Measurements from ENCODE around the gene TRIM16. TPM values are rescaled to one million over a fixed set of nuclear protein-coding genes. Genes with fewer than 3 reads are reported as not detected.
"Not testable (repeated sequence)": the region's sequence is repeated elsewhere in the genome, so short reads cannot be mapped to it uniquely, and the experiment has no call there.

TRIM16 gene
- polyA plus RNA-seq, 1 donor (not counting 4 experiments of a cell fraction or from before 2014, with no cell fraction given), result 62.3 TPM

DNA sequence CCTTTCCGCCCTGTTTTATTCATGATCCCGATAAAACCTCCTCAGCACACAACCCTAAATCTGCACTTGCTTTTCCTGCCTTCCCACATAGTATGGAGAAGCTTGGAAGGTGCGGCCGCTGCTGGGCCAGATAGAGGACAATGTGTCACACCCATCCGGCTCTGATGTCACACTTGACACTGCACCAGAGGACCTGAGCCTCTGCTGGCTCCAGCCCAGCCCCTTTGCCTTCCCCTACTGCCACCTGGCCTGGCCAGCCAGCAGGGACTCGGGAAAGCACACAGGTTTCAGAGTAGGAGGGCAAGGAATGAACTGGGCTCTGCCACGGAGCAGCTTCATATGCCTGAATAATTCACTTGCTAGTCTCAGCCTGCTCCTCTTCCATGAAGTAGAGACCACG, 62.0 kb downstream of the TRIM16 start:
- H3K4me2 ChIP-seq (ENCODE audit: control insufficient read depth, extremely low read depth, insufficient read depth, low read depth, low read length); H3K4me3 ChIP-seq (ENCODE audit: control insufficient read depth in 2 of 3, extremely low read depth in 1 of 3, insufficient read depth in 2 of 3, low read depth in 1 of 3, low read length in 3 of 3); H3K9me3 ChIP-seq (ENCODE audit: control insufficient read depth, low read depth, low read length); DNase-seq (ENCODE audit: low read depth, low spot score); H3K27ac ChIP-seq (ENCODE audit: control insufficient read depth, insufficient read depth, low read length); dilution Hi-C loops (cut with MboI; ENCODE audit: extremely low pct_ligation_motif_present, low sequenced_read_pairs); H3K9ac ChIP-seq (ENCODE audit: control insufficient read depth, extremely low read depth, insufficient read depth, low read length); H4K20me1 ChIP-seq (ENCODE audit: control insufficient read depth, extremely low read depth, insufficient read depth, low read length); H3K27me3 ChIP-seq (ENCODE audit: control insufficient read depth, extremely low read depth, insufficient read depth, low read length); H3K4me1 ChIP-seq (ENCODE audit: control insufficient read depth, extremely low read depth, insufficient read depth, low read length); FAIRE-seq; H3K9me1 ChIP-seq (ENCODE audit: control insufficient read depth, extremely low read depth, insufficient read depth, low read length); H3K79me2 ChIP-seq (ENCODE audit: control insufficient read depth, insufficient read depth, low read length); H3K36me3 ChIP-seq (ENCODE audit: control insufficient read depth in 2 of 2, extremely low read depth in 1 of 2, insufficient read depth in 2 of 2, low read length in 2 of 2); H2AFZ ChIP-seq (ENCODE audit: control insufficient read depth, low read length): not testable (repeated sequence)

DNA sequence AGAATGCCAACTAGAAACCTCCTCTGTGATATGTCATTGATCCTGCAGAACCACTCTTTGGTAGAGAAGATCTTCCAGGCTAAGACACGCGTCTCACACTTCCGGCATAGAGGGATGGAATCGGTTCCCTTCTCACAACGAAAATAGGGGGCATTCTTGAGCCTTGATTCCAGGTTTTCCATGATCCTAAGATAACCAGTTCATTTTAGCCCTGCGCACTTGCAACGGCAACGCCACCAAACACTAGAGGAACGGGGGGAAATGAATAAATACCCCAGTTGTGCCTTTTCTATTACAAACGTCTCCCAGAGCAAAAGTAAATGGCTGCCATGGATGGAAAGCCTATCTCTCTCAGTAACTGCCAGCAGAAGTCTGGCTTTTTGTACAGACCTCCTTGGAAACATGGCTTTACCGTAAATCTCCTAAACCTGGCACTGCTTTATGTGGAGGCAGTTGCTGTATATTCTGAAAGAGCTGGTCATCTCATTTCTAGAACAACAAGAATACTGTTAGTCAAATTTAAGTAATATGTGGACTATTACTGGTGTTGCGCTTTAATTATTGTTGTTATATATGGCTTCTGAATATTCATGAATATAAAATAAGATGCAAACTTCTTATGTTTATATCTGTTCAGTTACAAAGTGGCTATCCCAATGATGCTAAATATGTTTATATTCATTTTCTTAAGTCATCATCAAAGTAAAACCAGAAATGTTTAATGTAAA, 64.6 kb downstream of the TRIM16 start, which contains the start of gene FBXW10B:
FBXW10B (minus strand) TSS at position 374 of the 728 bp plus-strand sequence; CDS start at position 182, 192 bp downstream.
- H3K27ac ChIP-seq (ENCODE audit: control insufficient read depth, insufficient read depth, low read length); DNase-seq (ENCODE audit: low read depth, low spot score); H3K9ac ChIP-seq (ENCODE audit: control insufficient read depth, extremely low read depth, insufficient read depth, low read length); H2AFZ ChIP-seq (ENCODE audit: control insufficient read depth, low read length); H3K79me2 ChIP-seq (ENCODE audit: control insufficient read depth, insufficient read depth, low read length); H3K9me1 ChIP-seq (ENCODE audit: control insufficient read depth, extremely low read depth, insufficient read depth, low read length); dilution Hi-C loops (cut with MboI; ENCODE audit: extremely low pct_ligation_motif_present, low sequenced_read_pairs); H3K4me3 ChIP-seq (ENCODE audit: control insufficient read depth in 2 of 3, extremely low read depth in 1 of 3, insufficient read depth in 2 of 3, low read depth in 1 of 3, low read length in 3 of 3); H3K36me3 ChIP-seq (ENCODE audit: control insufficient read depth in 2 of 2, extremely low read depth in 1 of 2, insufficient read depth in 2 of 2, low read length in 2 of 2); H3K4me1 ChIP-seq (ENCODE audit: control insufficient read depth, extremely low read depth, insufficient read depth, low read length); H3K4me2 ChIP-seq (ENCODE audit: control insufficient read depth, extremely low read depth, insufficient read depth, low read depth, low read length); H3K9me3 ChIP-seq (ENCODE audit: control insufficient read depth, low read depth, low read length); FAIRE-seq; H3K27me3 ChIP-seq (ENCODE audit: control insufficient read depth, extremely low read depth, insufficient read depth, low read length); H4K20me1 ChIP-seq (ENCODE audit: control insufficient read depth, extremely low read depth, insufficient read depth, low read length): not testable (repeated sequence)

DNA sequence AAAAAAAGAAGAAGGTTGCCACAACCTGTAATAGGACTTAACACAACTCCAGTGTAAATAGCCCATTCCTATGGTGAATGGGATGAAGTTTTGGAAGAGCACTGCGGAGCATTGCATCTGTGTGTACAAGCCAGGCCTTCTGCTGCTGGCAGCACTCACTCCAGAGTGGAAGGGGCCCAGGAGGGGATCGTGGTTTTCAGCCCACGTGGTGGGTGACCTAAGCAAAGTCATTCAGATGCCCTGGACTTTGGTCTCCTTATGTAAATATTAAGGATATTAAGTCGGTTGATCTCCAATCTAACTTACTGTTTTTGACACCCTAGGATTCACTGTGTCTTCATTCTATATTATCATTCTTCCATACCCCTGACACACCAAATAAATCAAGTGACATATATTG, 67.3 kb downstream of the TRIM16 start:
- H3K27ac ChIP-seq (ENCODE audit: control insufficient read depth, insufficient read depth, low read length); H3K27me3 ChIP-seq (ENCODE audit: control insufficient read depth, extremely low read depth, insufficient read depth, low read length); H3K4me1 ChIP-seq (ENCODE audit: control insufficient read depth, extremely low read depth, insufficient read depth, low read length); dilution Hi-C loops (cut with MboI; ENCODE audit: extremely low pct_ligation_motif_present, low sequenced_read_pairs); H3K9me1 ChIP-seq (ENCODE audit: control insufficient read depth, extremely low read depth, insufficient read depth, low read length); H3K9me3 ChIP-seq (ENCODE audit: control insufficient read depth, low read depth, low read length); FAIRE-seq; H3K79me2 ChIP-seq (ENCODE audit: control insufficient read depth, insufficient read depth, low read length); H2AFZ ChIP-seq (ENCODE audit: control insufficient read depth, low read length); H4K20me1 ChIP-seq (ENCODE audit: control insufficient read depth, extremely low read depth, insufficient read depth, low read length); H3K9ac ChIP-seq (ENCODE audit: control insufficient read depth, extremely low read depth, insufficient read depth, low read length); H3K36me3 ChIP-seq (ENCODE audit: control insufficient read depth in 2 of 2, extremely low read depth in 1 of 2, insufficient read depth in 2 of 2, low read length in 2 of 2); DNase-seq (ENCODE audit: low read depth, low spot score); H3K4me3 ChIP-seq (ENCODE audit: control insufficient read depth in 2 of 3, extremely low read depth in 1 of 3, insufficient read depth in 2 of 3, low read depth in 1 of 3, low read length in 3 of 3); H3K4me2 ChIP-seq (ENCODE audit: control insufficient read depth, extremely low read depth, insufficient read depth, low read depth, low read length): not testable (repeated sequence)

DNA sequence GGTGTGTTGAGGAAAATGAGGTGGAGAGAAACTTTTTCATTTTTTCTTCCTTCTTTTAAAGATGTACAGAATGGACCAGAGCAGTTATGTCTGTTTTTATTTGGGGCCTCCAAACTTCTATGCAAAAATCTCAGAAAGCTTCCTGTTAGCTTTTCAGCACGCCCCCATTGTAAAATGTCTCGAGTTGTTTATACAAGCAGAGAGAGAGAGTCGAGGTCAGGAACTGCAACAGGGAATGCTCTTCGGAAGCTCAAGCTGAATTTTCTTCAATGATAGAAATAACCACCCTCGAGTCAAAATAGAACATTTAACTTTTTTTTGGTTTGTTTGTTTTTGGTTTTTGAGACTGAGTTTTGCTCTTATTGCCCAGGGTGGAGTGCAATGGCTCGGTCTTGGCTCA, 68.3 kb downstream of the TRIM16 start:
- FAIRE-seq; H3K4me1 ChIP-seq (ENCODE audit: control insufficient read depth, extremely low read depth, insufficient read depth, low read length); H3K79me2 ChIP-seq (ENCODE audit: control insufficient read depth, insufficient read depth, low read length); H3K27me3 ChIP-seq (ENCODE audit: control insufficient read depth, extremely low read depth, insufficient read depth, low read length); H3K9ac ChIP-seq (ENCODE audit: control insufficient read depth, extremely low read depth, insufficient read depth, low read length); DNase-seq (ENCODE audit: low read depth, low spot score); H3K9me3 ChIP-seq (ENCODE audit: control insufficient read depth, low read depth, low read length); dilution Hi-C loops (cut with MboI; ENCODE audit: extremely low pct_ligation_motif_present, low sequenced_read_pairs); H3K4me3 ChIP-seq (ENCODE audit: control insufficient read depth in 2 of 3, extremely low read depth in 1 of 3, insufficient read depth in 2 of 3, low read depth in 1 of 3, low read length in 3 of 3); H3K36me3 ChIP-seq (ENCODE audit: control insufficient read depth in 2 of 2, extremely low read depth in 1 of 2, insufficient read depth in 2 of 2, low read length in 2 of 2); H3K4me2 ChIP-seq (ENCODE audit: control insufficient read depth, extremely low read depth, insufficient read depth, low read depth, low read length); H3K27ac ChIP-seq (ENCODE audit: control insufficient read depth, insufficient read depth, low read length); H3K9me1 ChIP-seq (ENCODE audit: control insufficient read depth, extremely low read depth, insufficient read depth, low read length); H4K20me1 ChIP-seq (ENCODE audit: control insufficient read depth, extremely low read depth, insufficient read depth, low read length); H2AFZ ChIP-seq (ENCODE audit: control insufficient read depth, low read length): not testable (repeated sequence)

DNA sequence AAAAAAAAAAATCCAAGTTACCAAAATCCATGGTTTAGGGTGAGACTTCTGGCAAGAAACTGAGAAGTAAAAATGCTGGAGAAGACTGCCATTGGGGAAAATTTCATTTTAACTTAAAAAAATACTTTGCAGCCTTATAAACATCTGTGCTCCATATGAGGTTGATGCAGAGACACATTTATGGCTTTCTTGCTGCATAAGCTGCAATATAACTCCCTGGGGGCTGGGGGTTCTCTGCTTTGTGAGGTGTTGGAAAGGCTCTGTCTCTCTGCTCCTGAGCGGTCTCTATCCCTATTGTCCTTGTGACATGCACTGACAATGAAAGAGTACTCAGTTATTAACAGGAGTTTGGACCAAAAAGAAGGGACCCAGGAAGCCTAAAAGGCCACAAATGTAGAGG, 71.0 kb downstream of the TRIM16 start:
- H3K4me3 ChIP-seq (ENCODE audit: control insufficient read depth in 2 of 3, extremely low read depth in 1 of 3, insufficient read depth in 2 of 3, low read depth in 1 of 3, low read length in 3 of 3); H3K9me3 ChIP-seq (ENCODE audit: control insufficient read depth, low read depth, low read length); FAIRE-seq; H2AFZ ChIP-seq (ENCODE audit: control insufficient read depth, low read length); DNase-seq (ENCODE audit: low read depth, low spot score); H3K9ac ChIP-seq (ENCODE audit: control insufficient read depth, extremely low read depth, insufficient read depth, low read length); H3K4me1 ChIP-seq (ENCODE audit: control insufficient read depth, extremely low read depth, insufficient read depth, low read length); H3K9me1 ChIP-seq (ENCODE audit: control insufficient read depth, extremely low read depth, insufficient read depth, low read length); H3K79me2 ChIP-seq (ENCODE audit: control insufficient read depth, insufficient read depth, low read length); H4K20me1 ChIP-seq (ENCODE audit: control insufficient read depth, extremely low read depth, insufficient read depth, low read length); H3K4me2 ChIP-seq (ENCODE audit: control insufficient read depth, extremely low read depth, insufficient read depth, low read depth, low read length); H3K27ac ChIP-seq (ENCODE audit: control insufficient read depth, insufficient read depth, low read length); dilution Hi-C loops (cut with MboI; ENCODE audit: extremely low pct_ligation_motif_present, low sequenced_read_pairs); H3K27me3 ChIP-seq (ENCODE audit: control insufficient read depth, extremely low read depth, insufficient read depth, low read length); H3K36me3 ChIP-seq (ENCODE audit: control insufficient read depth in 2 of 2, extremely low read depth in 1 of 2, insufficient read depth in 2 of 2, low read length in 2 of 2): not testable (repeated sequence)

All from keratinocyte (primary cell).